ENCODE results near the gene AGBL1. TPM values are rescaled to one million over a fixed set of nuclear protein-coding genes. Genes with fewer than 3 reads are reported as not detected.

AGBL1 gene
- total RNA-seq, 1 donor from 2014 or later, result not detected

- Mint-ChIP-seq H3K4me3 (ENCODE audit: unreplicated experiment) (no peak overlapping the region), H3K27me3 (ENCODE audit: unreplicated experiment) (no peaks in the 10 kb centered on the region), H3K4me1 (ENCODE audit: unreplicated experiment) (no peaks in the 10 kb centered on the region), H3K9me3 (ENCODE audit: unreplicated experiment) (peaks cover 54% of the 10 kb centered on the region), H3K27ac (ENCODE audit: unreplicated experiment) (no peak overlapping the region), H3K36me3 (ENCODE audit: unreplicated experiment) (no peaks in the 10 kb centered on the region)
- DNase-seq (ENCODE audit: extremely low spot score, unreplicated experiment), result no peak
- TF ChIP-seq CTCF (IDR thresholded peaks at IDR 0.05), result no peak
Observed at GRCh38 chr15:86555939-86556338, 476.3 kb downstream of the AGBL1 start.

GRCh38 chr15:86556396-86557017, 476.8 kb downstream of the AGBL1 start:
- no peaks in the 10 kb centered on the region for H3K27me3 Mint-ChIP-seq (ENCODE audit: unreplicated experiment)
- H3K27ac Mint-ChIP-seq (ENCODE audit: unreplicated experiment), result no peak overlapping the region
- H3K4me1 Mint-ChIP-seq (ENCODE audit: unreplicated experiment), result no peaks in the 10 kb centered on the region
- H3K4me3 Mint-ChIP-seq (ENCODE audit: unreplicated experiment), result no peak overlapping the region
- no peak for DNase-seq (ENCODE audit: extremely low spot score, unreplicated experiment)
- peaks cover 49% of the 10 kb centered on the region for H3K9me3 Mint-ChIP-seq (ENCODE audit: unreplicated experiment)
- no peak for TF ChIP-seq CTCF (IDR thresholded peaks at IDR 0.05)
- H3K36me3 Mint-ChIP-seq (ENCODE audit: unreplicated experiment), result no peaks in the 10 kb centered on the region

- H3K4me3 Mint-ChIP-seq (ENCODE audit: unreplicated experiment), result no peak overlapping the region
- H3K9me3 Mint-ChIP-seq (ENCODE audit: unreplicated experiment), result peaks cover 46% of the 10 kb centered on the region
- H3K27me3 Mint-ChIP-seq (ENCODE audit: unreplicated experiment), result no peaks in the 10 kb centered on the region
- no peak for TF ChIP-seq CTCF (IDR thresholded peaks at IDR 0.05)
- no peak for DNase-seq (ENCODE audit: extremely low spot score, unreplicated experiment)
- no peaks in the 10 kb centered on the region for H3K4me1 Mint-ChIP-seq (ENCODE audit: unreplicated experiment)
- no peaks in the 10 kb centered on the region for H3K36me3 Mint-ChIP-seq (ENCODE audit: unreplicated experiment)
- H3K27ac Mint-ChIP-seq (ENCODE audit: unreplicated experiment), result no peak overlapping the region
Observed at GRCh38 chr15:86557018-86557550, 477.4 kb downstream of the AGBL1 start.

- no peak for DNase-seq (ENCODE audit: extremely low spot score, unreplicated experiment)
- Mint-ChIP-seq H3K27me3 (ENCODE audit: unreplicated experiment) (no peaks in the 10 kb centered on the region), H3K4me1 (ENCODE audit: unreplicated experiment) (no peaks in the 10 kb centered on the region), H3K9me3 (ENCODE audit: unreplicated experiment) (peaks cover 46% of the 10 kb centered on the region), H3K4me3 (ENCODE audit: unreplicated experiment) (no peak overlapping the region), H3K27ac (ENCODE audit: unreplicated experiment) (no peak overlapping the region), H3K36me3 (ENCODE audit: unreplicated experiment) (no peaks in the 10 kb centered on the region)
- TF ChIP-seq CTCF (IDR thresholded peaks at IDR 0.05), result no peak
Observed at GRCh38 chr15:86558252-86558651, 478.6 kb downstream of the AGBL1 start.

- Mint-ChIP-seq H3K36me3 (ENCODE audit: unreplicated experiment) (no peaks in the 10 kb centered on the region), H3K27ac (ENCODE audit: unreplicated experiment) (no peak overlapping the region), H3K4me3 (ENCODE audit: unreplicated experiment) (no peak overlapping the region), H3K27me3 (ENCODE audit: unreplicated experiment) (no peaks in the 10 kb centered on the region), H3K9me3 (ENCODE audit: unreplicated experiment) (peaks cover 48% of the 10 kb centered on the region), H3K4me1 (ENCODE audit: unreplicated experiment) (no peaks in the 10 kb centered on the region)
- no peak for DNase-seq (ENCODE audit: extremely low spot score, unreplicated experiment)
- no peak for TF ChIP-seq CTCF (IDR thresholded peaks at IDR 0.05)
Observed at GRCh38 chr15:86558686-86559085, 479.0 kb downstream of the AGBL1 start.

Measured in osteocyte (in vitro differentiated cells).